H1 (cell line): ENCODE results near the gene TGFBR1. TPM values are rescaled to one million over a fixed set of nuclear protein-coding genes. Genes with fewer than 3 reads are reported as not detected.

Experiments used
- CHD1 ChIP-seq: IDR thresholded peaks from 2 replicates; pipeline ENCODE4 v1.6.1; 2012; ENCODE audit warnings: low read depth, low read length, improper control_type of control experiment
- GTF2F1 ChIP-seq: IDR thresholded peaks from 2 replicates; pipeline ENCODE4 v1.6.1; 2012; ENCODE audit warnings: low read depth, low read length, improper control_type of control experiment, borderline replicate concordance
- NRF1 ChIP-seq: IDR thresholded peaks from 2 replicates; pipeline ENCODE4 v1.6.1; 2011; ENCODE audit warnings: mild to moderate bottlenecking, low read depth, low read length, improper control_type of control experiment
- polyA plus RNA-seq, 7 experiments: library from polyadenylated mRNA; depleted of rRNA in 3 of 7; stranded (reverse) in 5 of 7; unstranded in 2 of 7; fragments of >200 nt in 5 of 7; fragments of 200-250 nt in 2 of 7; gene quantifications; 1 replicate in 5 of 7; 2 replicates in 1 of 7; 4 replicates in 1 of 7; pipeline versions ENCODE4 v1.2.1 to v1.2.3, GENCODE V29; 2011 to 2013; ENCODE audit warnings: missing spikeins in 2 of 7, mixed read lengths in 2 of 7
- total RNA-seq: library from RNA; stranded (reverse); fragmentation: NEBNext Ultra II Directional; extraction: Animal tissue kit (Norgen Biotek cat#: 25700); gene quantifications from 2 replicates; pipeline ENCODE4 v1.2.1, GENCODE V29; 2021

TGFBR1 gene
- total and polyA plus RNA-seq, 2 of the 8 experiments (the other 6 are each of a cell fraction or from before 2014, with no cell fraction given): 16.8 to 52.4 TPM

DNA sequence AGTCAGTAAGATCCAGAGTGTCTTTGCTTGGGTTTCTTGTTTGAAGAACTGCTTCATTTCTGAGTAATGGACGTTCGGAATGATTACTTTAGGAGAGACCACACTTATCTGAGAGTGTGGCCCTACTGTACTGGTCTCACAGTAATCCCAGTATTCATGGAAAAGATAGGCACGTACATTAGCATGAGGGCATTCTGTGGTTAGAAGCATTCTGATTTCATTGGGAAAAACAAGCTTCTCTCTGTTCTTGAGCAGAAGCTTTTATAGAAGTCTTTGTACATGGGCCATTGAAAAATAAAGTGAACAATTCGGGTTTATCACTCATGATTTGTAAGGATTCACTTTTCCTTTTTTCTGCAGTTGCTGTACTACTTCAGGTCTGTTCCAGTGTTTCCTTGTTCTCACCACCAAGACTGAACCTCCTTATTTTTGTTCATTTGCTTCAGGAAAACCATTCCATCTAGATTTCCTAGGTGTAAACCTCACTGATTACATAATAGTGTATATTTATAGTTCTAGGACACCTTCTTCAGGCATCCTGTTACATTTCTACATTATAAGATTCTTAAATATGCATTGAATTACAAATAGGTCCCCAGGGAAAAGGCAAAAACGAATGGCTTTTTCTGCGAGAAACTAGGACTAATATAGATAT, 10.1 kb downstream of the TGFBR1 start (continued):
- no peak for TF ChIP-seq CHD1
- TF ChIP-seq GTF2F1: no peak
- TF ChIP-seq NRF1: no peak
